GM13976 (cell line): ENCODE measurements around the gene TAMALIN.

Source experiments
- DNase-seq: peaks from one replicate; pipeline ENCODE4 v3.0.0; 2012; ENCODE audit warnings: low spot score
- in situ Hi-C: fragments of 300-500 bp; cut with MboI; formaldehyde crosslinking; loops from one replicate; pipeline ENCODE4 v1.12.0; 2022; ENCODE audit warnings: low sequenced_read_pairs, mixed read lengths, inconsistent platforms; ENCODE audit not compliant: unreplicated experiment
- TF ChIP-seq, protein P1 (sequence below): IDR thresholded peaks from 2 replicates; pipeline ENCODE4 v1.5.1; 2012; ENCODE audit warnings: borderline replicate concordance, mild to moderate bottlenecking; ENCODE audit not compliant: insufficient read depth; ENCODE audit errors: extremely low read depth, missing control alignments, control extremely low read depth

Gene TAMALIN

DNA sequence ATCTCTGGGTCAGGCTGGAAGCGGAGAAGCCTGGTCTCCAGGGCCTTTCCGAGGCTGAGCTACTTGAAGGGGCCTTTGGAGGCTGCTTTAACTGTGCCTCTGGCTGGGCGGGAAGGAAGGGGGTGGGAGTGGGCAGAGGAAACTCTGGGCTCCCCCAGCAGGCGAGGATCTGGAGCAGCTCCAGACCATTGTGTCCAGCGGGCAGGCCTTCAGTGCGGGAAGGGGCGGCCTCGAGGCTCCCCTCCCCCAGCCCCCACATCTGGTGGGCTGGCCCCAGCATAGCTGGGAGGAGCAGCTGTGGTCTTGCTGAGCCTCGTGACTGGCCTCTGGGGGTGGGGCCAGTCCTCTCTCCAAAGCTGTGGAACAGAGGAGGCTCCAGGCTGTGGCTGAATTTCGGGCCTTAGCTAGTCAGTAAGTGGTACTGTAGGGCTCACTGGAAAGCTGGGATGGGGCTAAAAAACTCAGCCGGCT, 3.4 kb downstream of the TAMALIN start:
- TF ChIP-seq, protein P1, sequence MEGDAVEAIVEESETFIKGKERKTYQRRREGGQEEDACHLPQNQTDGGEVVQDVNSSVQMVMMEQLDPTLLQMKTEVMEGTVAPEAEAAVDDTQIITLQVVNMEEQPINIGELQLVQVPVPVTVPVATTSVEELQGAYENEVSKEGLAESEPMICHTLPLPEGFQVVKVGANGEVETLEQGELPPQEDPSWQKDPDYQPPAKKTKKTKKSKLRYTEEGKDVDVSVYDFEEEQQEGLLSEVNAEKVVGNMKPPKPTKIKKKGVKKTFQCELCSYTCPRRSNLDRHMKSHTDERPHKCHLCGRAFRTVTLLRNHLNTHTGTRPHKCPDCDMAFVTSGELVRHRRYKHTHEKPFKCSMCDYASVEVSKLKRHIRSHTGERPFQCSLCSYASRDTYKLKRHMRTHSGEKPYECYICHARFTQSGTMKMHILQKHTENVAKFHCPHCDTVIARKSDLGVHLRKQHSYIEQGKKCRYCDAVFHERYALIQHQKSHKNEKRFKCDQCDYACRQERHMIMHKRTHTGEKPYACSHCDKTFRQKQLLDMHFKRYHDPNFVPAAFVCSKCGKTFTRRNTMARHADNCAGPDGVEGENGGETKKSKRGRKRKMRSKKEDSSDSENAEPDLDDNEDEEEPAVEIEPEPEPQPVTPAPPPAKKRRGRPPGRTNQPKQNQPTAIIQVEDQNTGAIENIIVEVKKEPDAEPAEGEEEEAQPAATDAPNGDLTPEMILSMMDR, result no peak
- in situ Hi-C loops, result no loop called here
- no peak for DNase-seq

DNA sequence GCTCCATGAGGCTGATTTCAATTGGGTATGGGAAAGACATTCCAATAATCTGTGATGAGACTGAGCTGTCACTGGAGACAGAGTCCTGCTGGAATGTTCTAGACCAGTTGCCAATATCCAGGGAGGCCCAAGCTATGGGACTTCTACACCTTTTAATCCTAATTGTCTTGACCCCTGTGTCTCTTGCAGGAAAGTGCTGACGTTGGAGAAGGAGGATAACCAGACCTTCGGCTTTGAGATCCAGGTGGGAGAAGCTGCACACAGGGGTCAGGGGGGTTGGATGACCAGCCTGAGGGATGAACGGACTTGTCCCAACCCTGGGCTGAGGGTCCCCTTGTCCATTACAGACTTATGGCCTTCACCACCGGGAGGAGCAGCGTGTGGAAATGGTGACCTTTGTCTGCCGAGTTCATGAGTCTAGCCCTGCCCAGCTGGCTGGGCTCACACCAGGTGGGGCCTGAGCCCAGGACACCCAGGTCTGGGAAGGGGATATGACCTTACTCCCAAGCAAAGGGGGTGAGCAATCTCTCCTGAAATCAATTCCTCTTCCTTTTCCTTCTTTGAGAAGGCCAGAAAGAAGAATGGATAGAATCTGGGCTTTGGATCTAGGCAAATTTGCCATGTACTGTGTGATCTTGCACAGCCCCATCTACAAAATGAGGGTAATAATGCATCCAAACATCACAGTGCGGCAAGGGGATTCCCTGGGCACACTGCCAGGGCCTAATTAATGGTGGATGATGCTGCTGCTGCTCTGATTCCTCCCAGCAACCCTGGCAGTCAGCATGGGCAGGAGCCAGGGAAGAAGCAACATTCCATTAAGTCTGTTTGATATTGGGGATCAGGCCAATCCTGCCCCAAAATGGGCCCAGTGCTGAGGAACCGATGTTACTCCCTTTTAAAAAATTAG, 4.2 kb downstream of the TAMALIN start:
- no peak for DNase-seq
- in situ Hi-C loops, result no loop called here
- TF ChIP-seq, protein P1, result no peak

DNA sequence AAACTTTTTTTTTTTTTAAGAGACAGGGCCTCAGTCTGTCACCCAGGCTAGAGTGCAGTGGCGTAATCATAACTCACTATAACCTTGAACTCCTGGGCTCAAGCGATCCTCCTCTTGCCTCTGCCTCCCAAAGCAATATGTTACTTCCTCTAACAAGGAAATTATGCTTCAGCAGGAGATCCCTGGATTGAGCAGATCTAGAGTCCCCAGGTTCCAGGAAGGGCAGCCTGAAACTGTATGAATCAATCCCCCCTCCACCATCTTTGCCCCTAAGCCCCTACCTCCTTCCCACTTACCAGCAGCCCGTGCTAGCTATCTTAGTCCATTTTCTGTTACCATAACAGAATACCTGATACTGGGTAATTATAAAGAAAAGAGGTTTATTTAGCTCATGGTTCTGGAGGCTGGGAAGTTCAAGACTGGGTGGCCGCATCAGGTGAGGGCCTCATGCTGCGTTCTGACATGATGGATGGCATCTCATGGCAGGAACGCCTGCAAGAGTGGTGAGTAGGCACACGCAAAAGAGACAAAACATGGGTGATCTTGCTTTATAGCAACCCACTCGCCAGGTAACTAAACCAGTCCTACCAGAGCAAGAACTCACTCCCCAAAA, 5.0 kb downstream of the TAMALIN start:
- in situ Hi-C loops, result no loop called here
- TF ChIP-seq, protein P1, result no peak
- no peak for DNase-seq

DNA sequence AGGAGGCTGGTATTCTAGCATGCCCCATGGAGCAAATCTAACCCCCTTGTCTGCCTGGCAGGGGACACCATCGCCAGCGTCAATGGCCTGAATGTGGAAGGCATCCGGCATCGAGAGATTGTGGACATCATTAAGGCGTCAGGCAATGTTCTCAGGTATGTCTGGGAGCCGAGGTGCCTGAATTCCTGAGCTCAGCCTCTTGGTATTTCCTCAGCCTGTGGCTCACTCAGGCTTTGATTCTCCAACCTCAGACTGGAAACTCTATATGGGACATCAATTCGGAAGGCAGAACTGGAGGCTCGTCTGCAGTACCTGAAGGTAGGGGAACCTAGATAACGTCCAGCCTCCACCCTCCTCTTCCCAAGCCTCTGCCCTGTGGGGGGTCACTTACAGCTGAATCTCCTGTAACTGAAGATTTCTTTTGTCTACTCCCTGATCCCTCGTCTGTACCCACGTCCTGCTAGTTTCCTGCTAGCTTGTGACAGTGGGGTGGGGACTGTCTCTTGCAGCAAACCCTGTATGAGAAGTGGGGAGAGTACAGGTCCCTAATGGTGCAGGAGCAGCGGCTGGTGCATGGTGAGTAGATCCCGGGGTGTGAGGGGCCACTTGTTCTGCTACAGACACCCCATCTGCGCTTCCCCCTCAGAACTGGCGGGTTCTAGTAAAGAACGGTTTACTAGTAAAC, 7.0 kb downstream of the TAMALIN start:
- in situ Hi-C loops, result no loop called here
- DNase-seq, result no peak
- TF ChIP-seq, protein P1, result no peak

DNA sequence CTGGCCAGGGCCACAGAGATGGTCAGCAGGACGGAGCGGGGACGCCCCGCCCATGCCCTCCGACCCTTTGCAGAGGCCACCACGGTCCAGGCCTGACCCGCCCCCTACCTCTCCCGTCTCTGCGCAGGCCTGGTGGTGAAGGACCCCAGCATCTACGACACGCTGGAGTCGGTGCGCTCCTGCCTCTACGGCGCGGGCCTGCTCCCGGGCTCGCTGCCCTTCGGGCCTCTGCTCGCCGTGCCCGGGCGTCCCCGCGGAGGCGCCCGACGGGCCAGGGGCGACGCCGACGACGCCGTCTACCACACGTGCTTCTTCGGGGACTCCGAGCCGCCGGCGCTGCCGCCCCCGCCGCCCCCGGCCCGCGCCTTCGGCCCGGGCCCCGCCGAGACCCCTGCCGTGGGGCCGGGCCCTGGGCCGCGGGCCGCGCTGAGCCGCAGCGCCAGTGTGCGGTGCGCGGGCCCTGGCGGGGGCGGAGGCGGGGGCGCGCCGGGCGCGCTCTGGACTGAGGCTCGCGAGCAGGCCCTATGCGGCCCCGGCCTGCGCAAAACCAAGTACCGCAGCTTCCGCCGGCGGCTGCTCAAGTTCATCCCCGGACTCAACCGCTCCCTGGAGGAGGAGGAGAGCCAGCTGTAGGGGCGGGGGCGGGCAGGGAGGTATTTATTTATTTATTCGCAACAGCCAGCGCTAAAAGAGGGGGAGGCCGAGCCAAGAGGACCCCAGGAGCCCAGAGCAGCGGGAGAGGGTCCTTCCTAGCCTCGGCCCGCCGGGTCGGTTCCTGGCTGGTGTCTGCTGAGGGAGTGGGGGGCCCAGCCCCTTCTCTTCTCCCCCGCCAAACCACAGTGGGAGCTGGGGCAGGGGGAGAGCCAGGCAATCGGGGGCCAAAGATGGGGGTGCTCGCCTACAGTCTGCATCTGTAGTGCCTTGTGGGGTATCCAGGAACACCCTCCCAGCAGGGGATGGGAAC, 8.1 kb downstream of the TAMALIN start:
- TF ChIP-seq, protein P1, result no peak
- in situ Hi-C loops, result no loop called here
- DNase-seq, result no peak

DNA sequence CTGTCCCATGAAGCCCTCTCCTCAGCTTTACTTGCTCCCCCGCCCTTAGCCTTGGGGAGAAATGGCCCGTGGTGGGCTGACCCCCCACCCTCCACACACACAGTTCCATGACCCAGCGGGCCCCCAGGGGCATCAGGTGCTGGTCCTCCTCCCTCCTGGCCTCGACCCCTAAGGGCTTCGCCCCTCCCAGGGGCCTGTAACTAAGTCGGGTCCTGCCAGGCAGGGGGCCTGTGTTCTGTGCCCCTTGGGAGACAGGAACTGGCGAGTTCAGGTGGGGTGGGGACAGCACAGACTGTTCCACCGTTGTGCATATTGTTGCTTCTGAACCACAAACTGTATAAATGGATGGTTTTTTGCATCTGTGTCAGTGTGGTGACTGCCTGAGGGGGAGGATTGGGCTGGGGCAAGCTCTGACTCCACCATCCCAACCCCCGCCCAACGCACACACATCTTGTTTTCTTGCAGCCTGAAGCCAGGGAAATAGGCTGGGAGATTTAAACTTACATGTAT, 8.8 kb downstream of the TAMALIN start:
- TF ChIP-seq, protein P1, result no peak
- DNase-seq, result no peak
- in situ Hi-C loops, result no loop called here
